Measurements from ENCODE around the gene EXOC4. TPM values are rescaled to one million over a fixed set of nuclear protein-coding genes. Genes with fewer than 3 reads are reported as not detected.

EXOC4 gene
- total RNA-seq, 1 experiment from 2014 or later, result 91.9 TPM

- no peaks in the 10 kb centered on the region for H3K9me3 Mint-ChIP-seq (ENCODE audit: low read depth, unreplicated experiment)
- BruUV-seq (replicated peaks), result no TSS peak
- intact Hi-C loops (cut with micrococcal nuclease; ENCODE audit: unreplicated experiment), result no loop called here
- H3K27me3 Mint-ChIP-seq (ENCODE audit: unreplicated experiment), result no peaks in the 10 kb centered on the region
- H3K4me3 Mint-ChIP-seq (ENCODE audit: low read depth, unreplicated experiment), result no peak overlapping the region
- CTCF ChIA-PET, result no interaction called here
- no peaks in the 10 kb centered on the region for H3K36me3 Mint-ChIP-seq (ENCODE audit: insufficient read depth, unreplicated experiment)
- H3K4me1 Mint-ChIP-seq (ENCODE audit: low read depth, unreplicated experiment), result no peaks in the 10 kb centered on the region
- no peak for DNase-seq
- no peak for TF ChIP-seq CTCF (IDR thresholded peaks at IDR 0.05; ENCODE audit: unreplicated experiment)
- no peak overlapping the region for H3K27ac Mint-ChIP-seq (ENCODE audit: unreplicated experiment)
Measured at GRCh38 chr7:133376514-133376913, 123.6 kb downstream of the EXOC4 start.

- no peaks in the 10 kb centered on the region for H3K4me1 Mint-ChIP-seq (ENCODE audit: low read depth, unreplicated experiment)
- intact Hi-C loops (cut with micrococcal nuclease; ENCODE audit: unreplicated experiment), result no loop called here
- H3K27ac Mint-ChIP-seq (ENCODE audit: unreplicated experiment), result no peak overlapping the region
- H3K9me3 Mint-ChIP-seq (ENCODE audit: low read depth, unreplicated experiment), result no peaks in the 10 kb centered on the region
- no peak overlapping the region for H3K4me3 Mint-ChIP-seq (ENCODE audit: low read depth, unreplicated experiment)
- no TSS peak for BruUV-seq (replicated peaks)
- no peaks in the 10 kb centered on the region for H3K27me3 Mint-ChIP-seq (ENCODE audit: unreplicated experiment)
- no peaks in the 10 kb centered on the region for H3K36me3 Mint-ChIP-seq (ENCODE audit: insufficient read depth, unreplicated experiment)
- no peak for DNase-seq
- CTCF ChIA-PET, result no interaction called here
- no peak for TF ChIP-seq CTCF (IDR thresholded peaks at IDR 0.05; ENCODE audit: unreplicated experiment)
Measured at GRCh38 chr7:133381965-133382364, 129.1 kb downstream of the EXOC4 start.

GRCh38 chr7:133382775-133383559 is 130.1 kb downstream of the EXOC4 start:
- no peaks in the 10 kb centered on the region for H3K36me3 Mint-ChIP-seq (ENCODE audit: insufficient read depth, unreplicated experiment)
- no TSS peak for BruUV-seq (replicated peaks)
- H3K27me3 Mint-ChIP-seq (ENCODE audit: unreplicated experiment), result no peaks in the 10 kb centered on the region
- intact Hi-C loops (cut with micrococcal nuclease; ENCODE audit: unreplicated experiment), result no loop called here
- CTCF ChIA-PET, result no interaction called here
- H3K4me3 Mint-ChIP-seq (ENCODE audit: low read depth, unreplicated experiment), result no peak overlapping the region
- H3K4me1 Mint-ChIP-seq (ENCODE audit: low read depth, unreplicated experiment), result no peaks in the 10 kb centered on the region
- DNase-seq, result no peak
- no peak for TF ChIP-seq CTCF (IDR thresholded peaks at IDR 0.05; ENCODE audit: unreplicated experiment)
- no peaks in the 10 kb centered on the region for H3K9me3 Mint-ChIP-seq (ENCODE audit: low read depth, unreplicated experiment)
- no peak overlapping the region for H3K27ac Mint-ChIP-seq (ENCODE audit: unreplicated experiment)

GRCh38 chr7:133386205-133386604 is 133.3 kb downstream of the EXOC4 start:
- TF ChIP-seq CTCF (IDR thresholded peaks at IDR 0.05; ENCODE audit: unreplicated experiment), result no peak

More at GRCh38 chr7:133386205-133386604, 133.3 kb downstream of the EXOC4 start:
- no TSS peak for BruUV-seq (replicated peaks)
- no peak overlapping the region for H3K4me3 Mint-ChIP-seq (ENCODE audit: low read depth, unreplicated experiment)
- intact Hi-C loops (cut with micrococcal nuclease; ENCODE audit: unreplicated experiment), result no loop called here
- H3K27ac Mint-ChIP-seq (ENCODE audit: unreplicated experiment), result no peak overlapping the region
- CTCF ChIA-PET, result no interaction called here
- no peaks in the 10 kb centered on the region for H3K36me3 Mint-ChIP-seq (ENCODE audit: insufficient read depth, unreplicated experiment)
- peaks cover 8% of the 10 kb centered on the region for H3K4me1 Mint-ChIP-seq (ENCODE audit: low read depth, unreplicated experiment)
- no peaks in the 10 kb centered on the region for H3K27me3 Mint-ChIP-seq (ENCODE audit: unreplicated experiment)
- H3K9me3 Mint-ChIP-seq (ENCODE audit: low read depth, unreplicated experiment), result peaks cover 3% of the 10 kb centered on the region
- DNase-seq, result no peak

All from Calu3 (cell line).